OCI-LY7 (cell line): ENCODE results near the gene GPHA2.

ENCODE experiments used
- CTCF ChIP-seq: fragments of 200-600 bp; sonication (generic); conservative IDR thresholded peaks from 2 replicates; pipeline ENCODE4 v1.5.1; 2014; ENCODE audit warnings: mild to moderate bottlenecking, antibody characterized with exemption, low read length, moderate library complexity, mixed read lengths
- EZH2phosphoT487 ChIP-seq: fragments of 200-600 bp; sonication (generic); IDR thresholded peaks from 2 replicates; pipeline ENCODE4 v1.6.1; 2018; ENCODE audit warnings: low read depth, borderline replicate concordance, mild to moderate bottlenecking, mixed run types, antibody characterized with exemption, low read length, moderate library complexity, mixed read lengths

- TF ChIP-seq CTCF = no peak
- TF ChIP-seq EZH2phosphoT487 = no peak
These were observed 42.9 kb downstream of the GPHA2 start for GRCh38 chr11:64892838-64893193.
